ENCODE measurements around the gene PRKCQ.
"Not testable (repeated sequence)": the region's sequence is repeated elsewhere in the genome, so short reads cannot be mapped to it uniquely, and the experiment has no call there.

PRKCQ gene

DNA sequence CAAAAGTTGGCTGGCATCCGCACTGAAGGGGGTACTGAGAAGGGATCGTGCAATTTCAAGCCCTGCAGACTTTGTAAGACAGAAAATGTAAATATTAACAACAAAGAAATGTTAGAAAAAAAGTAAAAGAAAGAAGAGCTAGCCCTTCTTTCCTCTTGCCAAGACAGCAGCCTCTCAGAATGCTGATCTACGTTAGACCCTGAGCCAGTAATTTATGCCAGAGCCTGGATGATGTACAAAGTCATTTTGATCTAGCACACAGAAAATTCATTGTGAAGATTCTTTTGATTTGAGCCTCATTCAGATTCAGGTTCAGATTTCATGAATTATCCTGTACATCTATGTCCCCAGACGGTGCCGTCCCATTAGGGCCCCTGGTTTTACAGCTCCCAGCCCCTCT is 105.2 kb downstream of the PRKCQ start:
- peaks cover 17% of the 10 kb centered on the region for H3F3A ChIP-seq (ENCODE audit: insufficient read depth, low read length)
- H3K27me3 ChIP-seq (replicated peaks; ENCODE audit: insufficient read depth, low read length): no peaks in the 10 kb centered on the region
- no peaks in the 10 kb centered on the region for H3K9me3 ChIP-seq (replicated peaks; ENCODE audit: insufficient read depth, low read length)
- no peak overlapping the region for H3K4me3 ChIP-seq (ENCODE audit: low read length)
- no peaks in the 10 kb centered on the region for H3K79me2 ChIP-seq (ENCODE audit: low read length)
- H4K20me1 ChIP-seq (ENCODE audit: insufficient read depth, low read length): no peaks in the 10 kb centered on the region
- H2AFZ ChIP-seq (ENCODE audit: low read length): no peak overlapping the region
- no peak overlapping the region for H3K4me2 ChIP-seq (ENCODE audit: low read depth, low read length)
- no peak overlapping the region for H3K27ac ChIP-seq (ENCODE audit: low read length)
- H3K9me2 ChIP-seq (replicated peaks; ENCODE audit: insufficient read depth, low read length): no peaks in the 10 kb centered on the region
- no peaks in the 10 kb centered on the region for H3K36me3 ChIP-seq (replicated peaks; ENCODE audit: insufficient read depth, low read length)
- TF ChIP-seq CTCF (IDR thresholded peaks at IDR 0.05; ENCODE audit: low read length) (no peak), EZH2phosphoT487 (IDR thresholded peaks at IDR 0.05; ENCODE audit: low read length) (no peak), EZH2 (optimal IDR thresholded peaks at IDR 0.05; ENCODE audit: low read depth, low read length) (no peak)
- no peak for DNase-seq
- peaks cover 19% of the 10 kb centered on the region for H3K4me1 ChIP-seq (ENCODE audit: low read length)
- H3K9ac ChIP-seq (ENCODE audit: low read length): no peak overlapping the region

GRCh38 chr10:6473901-6474370 is 106.1 kb downstream of the PRKCQ start:
- no peak for TF ChIP-seq EZH2phosphoT487 (IDR thresholded peaks at IDR 0.05; ENCODE audit: low read length)
- no peak for TF ChIP-seq CTCF (IDR thresholded peaks at IDR 0.05; ENCODE audit: low read length)
- no peak for TF ChIP-seq EZH2 (optimal IDR thresholded peaks at IDR 0.05; ENCODE audit: low read depth, low read length)
- H2AFZ ChIP-seq (ENCODE audit: low read length): peak overlapping the region; percentile 84

GRCh38 chr10:6473430-6473829 is 106.6 kb downstream of the PRKCQ start:
- Histone ChIP-seq H3K4me1 (ENCODE audit: low read length) (peaks cover 19% of the 10 kb centered on the region), H3K79me2 (ENCODE audit: low read length) (no peaks in the 10 kb centered on the region)

More at GRCh38 chr10:6473901-6474370, 106.1 kb downstream of the PRKCQ start:
- Histone ChIP-seq H3K9me2 (replicated peaks; ENCODE audit: insufficient read depth, low read length) (no peaks in the 10 kb centered on the region), H4K20me1 (ENCODE audit: insufficient read depth, low read length) (no peaks in the 10 kb centered on the region), H3K27ac (ENCODE audit: low read length) (peak overlapping the region; percentile 75), H3K9me3 (replicated peaks; ENCODE audit: insufficient read depth, low read length) (no peaks in the 10 kb centered on the region), H3K4me3 (ENCODE audit: low read length) (peak overlapping the region; percentile 48), H3K27me3 (replicated peaks; ENCODE audit: insufficient read depth, low read length) (no peaks in the 10 kb centered on the region), H3K79me2 (ENCODE audit: low read length) (no peaks in the 10 kb centered on the region), H3K4me1 (ENCODE audit: low read length) (peaks cover 19% of the 10 kb centered on the region), H3F3A (ENCODE audit: insufficient read depth, low read length) (peaks cover 17% of the 10 kb centered on the region), H3K4me2 (ENCODE audit: low read depth, low read length) (peak overlapping the region; percentile 85), H3K36me3 (replicated peaks; ENCODE audit: insufficient read depth, low read length) (no peaks in the 10 kb centered on the region), H3K9ac (ENCODE audit: low read length) (peak overlapping the region; percentile 24; the same call in 1 of the 2 replicates)
- DNase-seq: peak; percentile 89

GRCh38 chr10:6472710-6473005 is 107.4 kb downstream of the PRKCQ start:
- H3K36me3 ChIP-seq (replicated peaks; ENCODE audit: insufficient read depth, low read length); H3K27ac ChIP-seq (ENCODE audit: low read length); H3K4me2 ChIP-seq (ENCODE audit: low read depth, low read length); H2AFZ ChIP-seq (ENCODE audit: low read length); H3K9me3 ChIP-seq (replicated peaks; ENCODE audit: insufficient read depth, low read length); H3K27me3 ChIP-seq (replicated peaks; ENCODE audit: insufficient read depth, low read length); H3K79me2 ChIP-seq (ENCODE audit: low read length); H3K9ac ChIP-seq (ENCODE audit: low read length); H3K9me2 ChIP-seq (replicated peaks; ENCODE audit: insufficient read depth, low read length); H3K4me3 ChIP-seq (ENCODE audit: low read length); H4K20me1 ChIP-seq (ENCODE audit: insufficient read depth, low read length); DNase-seq: not testable (repeated sequence)
- H3K4me1 ChIP-seq (ENCODE audit: low read length): peaks cover 19% of the 10 kb centered on the region
- peaks cover 17% of the 10 kb centered on the region for H3F3A ChIP-seq (ENCODE audit: insufficient read depth, low read length)

More at GRCh38 chr10:6473430-6473829, 106.6 kb downstream of the PRKCQ start:
- Histone ChIP-seq H2AFZ (ENCODE audit: low read length) (peak overlapping the region; percentile 16), H3K9ac (ENCODE audit: low read length) (peak overlapping the region; percentile 24; the same call in 1 of the 2 replicates), H3K9me2 (replicated peaks; ENCODE audit: insufficient read depth, low read length) (no peaks in the 10 kb centered on the region), H3K27ac (ENCODE audit: low read length) (peak overlapping the region; percentile 75; the same call in 1 of the 2 replicates), H3K4me3 (ENCODE audit: low read length) (peak overlapping the region; percentile 48), H3K4me2 (ENCODE audit: low read depth, low read length) (peak overlapping the region; percentile 85), H3K27me3 (replicated peaks; ENCODE audit: insufficient read depth, low read length) (no peaks in the 10 kb centered on the region), H3K36me3 (replicated peaks; ENCODE audit: insufficient read depth, low read length) (no peaks in the 10 kb centered on the region), H3K9me3 (replicated peaks; ENCODE audit: insufficient read depth, low read length) (no peaks in the 10 kb centered on the region), H4K20me1 (ENCODE audit: insufficient read depth, low read length) (no peaks in the 10 kb centered on the region), H3F3A (ENCODE audit: insufficient read depth, low read length) (peaks cover 17% of the 10 kb centered on the region)
- TF ChIP-seq EZH2phosphoT487 (IDR thresholded peaks at IDR 0.05; ENCODE audit: low read length): no peak
- TF ChIP-seq EZH2 (optimal IDR thresholded peaks at IDR 0.05; ENCODE audit: low read depth, low read length): no peak
- peak; percentile 38 for TF ChIP-seq CTCF (IDR thresholded peaks at IDR 0.05; ENCODE audit: low read length)
- DNase-seq: peak; percentile 81

Data from MM.1S (cell line).